Activated CD8-positive, alpha-beta memory T cell treated with anti-CD3 and anti-CD28 coated beads for 1 hour (primary cell): Measurements from ENCODE around the gene TNFRSF11A.

Source experiments
- DNase-seq, 2 donors: peaks; one replicate each; pipeline ENCODE4 v3.0.0-alpha.2; 2020; ENCODE audit warnings: low read depth in 1 of 2; ENCODE audit errors: extremely low read depth in 1 of 2

Gene TNFRSF11A

DNA sequence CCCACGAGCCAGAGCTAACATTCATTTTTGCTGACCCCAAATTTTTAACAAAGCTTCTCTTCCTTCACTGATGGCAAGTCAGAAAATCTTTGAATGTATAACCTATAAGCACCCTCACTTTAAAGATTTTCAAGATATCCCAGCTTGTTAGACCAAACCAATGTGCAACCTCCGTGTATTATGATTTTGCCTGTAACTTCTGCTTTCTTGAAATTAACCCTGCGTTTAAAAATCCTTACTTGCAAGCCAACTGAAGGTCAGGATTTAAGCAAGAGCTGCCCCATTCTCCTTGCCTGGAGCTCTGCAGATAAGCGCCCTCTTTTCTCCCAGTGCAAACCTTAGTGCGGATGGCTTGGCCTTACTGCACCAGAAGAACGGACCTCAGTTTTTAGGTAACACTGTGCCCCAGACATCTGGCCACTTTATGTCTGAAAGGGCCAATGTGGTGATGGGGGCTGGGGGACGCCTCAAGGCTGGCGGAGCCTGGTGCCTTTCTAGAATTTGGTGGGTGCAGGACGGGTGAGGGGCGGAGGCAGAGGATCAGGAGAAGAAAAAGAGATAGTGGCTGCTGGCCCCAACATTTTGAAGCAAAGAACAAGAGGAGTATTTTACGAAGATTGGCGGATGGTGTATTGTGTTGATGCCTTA lies 805 bp upstream of the TNFRSF11A start:
- no peak for DNase-seq

DNA sequence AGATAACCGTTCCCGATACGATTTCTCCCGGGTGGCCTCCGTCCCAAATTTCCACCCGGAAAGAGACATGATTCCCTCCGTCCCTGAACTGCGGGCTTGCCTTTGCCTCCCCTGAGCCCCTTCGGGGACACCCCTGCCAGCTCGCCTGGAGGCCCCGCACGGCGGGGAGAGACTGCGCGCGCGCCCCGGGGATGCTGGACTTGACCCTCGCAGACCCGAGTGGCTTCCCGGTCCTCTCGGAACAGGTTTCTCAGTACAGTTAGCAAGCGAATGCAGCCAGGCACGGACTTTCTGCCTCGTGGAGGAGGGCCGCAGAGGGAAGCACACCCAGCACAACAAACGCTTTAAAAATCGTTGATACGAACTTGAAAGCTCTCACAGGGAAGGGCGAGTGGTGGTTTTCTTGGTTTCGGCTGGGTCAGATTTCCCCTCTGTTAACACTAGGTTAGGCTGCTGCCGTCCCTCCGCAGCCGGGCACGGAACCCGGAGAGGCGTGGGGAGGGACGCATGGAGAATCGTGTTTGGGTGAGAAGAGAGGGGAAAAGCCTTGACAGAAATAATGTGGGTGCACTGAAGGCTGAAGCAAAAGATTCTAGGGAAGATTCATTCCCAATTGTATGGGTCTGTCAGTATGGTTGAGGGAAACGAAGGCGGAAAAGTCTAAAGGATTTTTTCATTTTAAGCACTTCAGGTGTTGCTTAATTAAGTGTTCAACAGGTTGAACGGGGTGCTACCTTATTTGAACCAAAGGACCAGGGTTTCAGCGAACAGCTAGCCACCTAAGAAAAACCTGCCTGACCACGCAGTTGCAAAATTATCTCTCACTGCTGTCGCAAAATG lies 916 bp downstream of the TNFRSF11A start:
- no peak for DNase-seq

DNA sequence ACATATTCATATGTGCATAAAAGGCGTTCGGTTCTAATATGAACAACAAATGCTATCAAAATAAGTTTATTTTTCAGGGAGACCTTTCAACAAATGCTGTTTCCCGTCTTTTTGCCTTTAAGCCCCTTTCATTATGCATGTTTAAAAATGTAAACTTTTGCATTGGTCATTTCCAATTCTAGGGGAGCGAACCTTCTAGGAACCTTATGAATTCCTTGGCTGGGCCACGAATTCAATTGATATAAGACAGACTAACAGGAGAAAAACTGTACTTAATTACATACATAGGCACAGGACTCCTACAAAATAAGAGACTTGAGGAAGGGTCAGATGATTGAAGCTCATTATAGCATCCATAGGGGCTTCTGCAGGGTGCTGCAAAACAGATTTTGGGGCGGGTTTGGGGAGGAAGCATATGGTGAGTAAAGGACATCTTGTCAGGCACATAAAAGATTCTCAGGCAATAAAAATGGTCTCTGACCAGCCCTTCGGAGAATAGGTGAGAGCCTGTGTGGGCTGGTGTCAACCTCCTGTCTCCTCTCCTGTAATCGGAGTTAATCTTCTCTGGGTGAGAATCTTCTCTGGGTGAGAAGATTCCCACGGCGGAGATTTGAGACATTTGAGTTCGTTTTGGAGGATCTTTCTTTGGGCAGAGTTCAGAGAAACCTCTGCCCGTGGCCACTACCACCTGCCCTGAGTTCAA lies 1.7 kb downstream of the TNFRSF11A start:
- no peak for DNase-seq

DNA sequence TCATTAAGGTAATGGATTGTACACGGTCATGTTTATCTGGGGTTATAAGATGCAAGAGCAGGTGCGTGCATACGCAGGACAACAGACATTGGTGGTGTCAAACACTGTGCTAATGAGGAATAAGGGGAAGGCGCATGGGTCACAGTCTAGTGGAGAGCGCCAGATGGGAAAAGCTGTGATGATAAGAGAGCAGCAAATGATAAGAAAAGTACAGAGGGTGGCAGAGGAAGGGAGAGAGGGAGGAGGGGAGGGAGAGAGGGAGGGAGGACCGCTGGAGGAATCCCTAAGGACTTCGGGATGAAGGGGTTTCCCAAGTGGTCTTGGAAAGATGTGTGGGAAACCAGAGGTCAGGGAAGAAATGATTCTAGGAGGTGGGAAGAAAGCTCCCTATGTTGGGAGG lies 2.9 kb downstream of the TNFRSF11A start:
- no peak for DNase-seq

DNA sequence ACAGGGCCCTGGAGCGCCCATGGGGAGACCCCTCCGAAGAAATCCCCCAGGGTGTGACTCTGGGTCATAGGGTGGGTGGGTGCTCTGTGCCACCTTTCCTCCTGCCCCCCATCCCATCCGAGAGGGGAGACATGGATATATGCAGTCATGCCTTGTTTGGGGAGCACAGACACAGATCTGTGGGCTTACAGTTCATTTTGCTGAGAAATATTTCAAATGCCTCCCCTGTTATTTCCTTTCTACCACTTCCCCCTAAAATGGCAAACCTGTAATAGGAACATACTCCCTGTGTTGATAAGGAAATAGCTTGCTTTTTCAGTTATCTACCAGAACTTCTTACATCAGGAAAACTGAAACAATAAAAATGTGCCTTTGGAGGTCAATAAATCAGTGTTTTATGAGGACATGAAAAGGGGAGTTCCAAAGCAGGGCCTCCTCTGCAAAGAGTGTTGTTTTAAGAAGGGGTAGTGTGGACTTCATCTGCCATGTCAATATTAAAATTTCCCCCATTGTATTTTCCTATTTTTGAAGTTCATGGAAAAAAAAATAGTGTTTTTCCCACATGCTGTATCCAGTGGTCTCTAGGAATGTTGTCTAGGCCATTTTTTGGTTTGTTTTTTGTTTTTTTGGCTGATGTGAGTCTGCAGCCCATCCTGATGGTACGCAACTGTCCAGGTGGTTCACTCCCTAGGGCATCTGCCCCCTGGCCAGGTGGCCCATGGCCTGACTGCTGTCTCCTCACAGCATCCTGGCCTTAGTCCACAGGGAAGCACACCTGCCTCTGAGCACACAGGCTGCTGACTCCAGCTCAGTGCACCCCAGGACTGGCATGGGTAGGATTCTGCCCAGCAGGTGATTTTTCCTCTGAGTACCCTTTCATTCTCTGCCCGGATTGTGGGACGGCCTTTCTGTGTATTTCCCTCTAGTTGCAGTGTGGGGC lies 3.7 kb downstream of the TNFRSF11A start:
- no peak for DNase-seq

DNA sequence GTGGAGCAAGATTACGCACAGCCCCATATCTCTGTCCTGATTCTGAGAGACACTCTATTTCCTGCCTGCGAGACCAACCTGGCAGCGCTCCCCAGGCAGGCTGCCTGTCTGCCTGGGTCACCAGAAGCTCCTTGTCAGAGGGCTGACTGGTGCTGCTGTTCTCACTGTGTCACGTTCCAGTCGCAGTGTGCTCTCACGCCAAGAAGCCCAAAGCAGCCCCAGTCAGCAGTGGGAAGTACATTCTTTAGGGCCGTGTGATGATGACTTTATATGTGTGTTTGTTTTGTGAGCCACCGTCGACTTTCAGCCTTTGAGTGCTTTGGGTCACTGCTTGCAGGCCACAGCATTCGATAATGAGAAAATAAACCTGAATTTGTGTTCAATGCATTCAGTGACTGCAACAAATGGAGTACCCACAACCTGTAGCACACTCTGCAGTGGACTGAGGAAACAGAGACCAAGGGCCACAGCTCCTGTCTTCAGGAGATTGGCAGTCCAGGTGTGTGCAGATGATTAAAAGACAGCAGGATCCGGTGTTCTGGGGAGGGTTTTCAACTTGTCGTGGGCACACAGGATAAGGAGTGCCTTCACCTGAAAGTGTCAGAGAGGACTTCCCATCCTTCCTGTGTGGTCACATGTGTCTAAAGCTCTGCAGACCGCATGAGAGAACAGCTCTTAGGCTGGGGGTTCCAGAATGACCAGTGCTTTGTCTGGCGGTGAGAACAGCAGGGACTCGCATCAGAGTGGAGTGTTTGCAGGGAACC lies 4.8 kb downstream of the TNFRSF11A start:
- no peak for DNase-seq

DNA sequence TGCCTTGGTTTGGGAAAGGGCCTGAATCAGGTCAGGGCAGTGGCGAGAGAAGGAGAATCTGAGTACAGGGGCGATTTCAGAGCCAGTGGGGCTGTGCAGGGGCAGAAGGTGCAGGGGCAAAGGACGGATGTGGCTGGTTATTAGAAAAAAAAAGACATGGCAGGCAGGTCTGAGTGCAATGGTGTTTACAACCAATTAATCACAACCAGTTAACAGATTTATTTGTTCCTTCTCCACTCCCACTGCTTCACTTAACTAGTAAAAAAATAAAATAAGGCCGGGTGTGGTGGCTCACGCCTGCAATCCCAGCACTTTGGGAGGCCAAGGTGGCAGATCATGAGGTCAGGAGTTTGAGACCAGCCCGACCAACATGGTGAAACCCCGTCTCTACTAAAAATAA lies 5.5 kb downstream of the TNFRSF11A start:
- DNase-seq: no peak

DNA sequence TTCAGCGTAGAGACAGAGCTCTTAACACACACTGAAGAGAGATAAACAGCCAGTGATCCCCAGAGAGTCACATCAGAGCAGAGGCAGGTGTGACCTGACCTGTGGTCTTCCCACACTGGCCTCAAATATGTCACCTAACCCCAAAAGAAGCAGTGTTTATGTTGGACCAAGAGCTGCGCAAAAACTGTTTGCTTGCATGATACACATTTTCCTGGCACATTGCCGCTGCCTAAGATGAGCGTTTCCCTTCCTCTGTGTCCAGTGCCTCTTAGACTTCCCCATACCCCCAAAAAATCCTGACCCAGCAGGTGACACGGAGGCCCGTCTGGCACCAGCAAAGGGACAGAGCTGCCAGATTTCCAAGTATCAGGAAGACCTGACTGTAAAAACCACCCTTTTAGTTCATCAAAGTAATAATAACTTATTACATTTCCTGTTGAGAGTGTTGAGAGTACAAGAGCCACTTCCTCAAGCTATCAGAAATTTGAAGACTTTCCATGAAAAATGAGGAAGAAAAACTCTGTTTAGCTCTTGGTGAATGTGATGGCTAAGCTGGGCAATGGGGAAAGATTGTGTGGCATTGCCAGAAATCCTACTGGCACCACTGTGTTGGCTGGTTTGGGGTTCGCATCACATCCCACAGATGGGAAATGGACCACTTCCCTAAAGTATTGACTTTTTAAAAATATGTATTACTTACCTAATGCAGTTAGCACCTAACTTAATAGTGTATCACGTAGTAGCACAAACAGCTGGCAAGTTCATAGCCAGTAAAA lies 6.7 kb downstream of the TNFRSF11A start:
- no peak for DNase-seq

DNA sequence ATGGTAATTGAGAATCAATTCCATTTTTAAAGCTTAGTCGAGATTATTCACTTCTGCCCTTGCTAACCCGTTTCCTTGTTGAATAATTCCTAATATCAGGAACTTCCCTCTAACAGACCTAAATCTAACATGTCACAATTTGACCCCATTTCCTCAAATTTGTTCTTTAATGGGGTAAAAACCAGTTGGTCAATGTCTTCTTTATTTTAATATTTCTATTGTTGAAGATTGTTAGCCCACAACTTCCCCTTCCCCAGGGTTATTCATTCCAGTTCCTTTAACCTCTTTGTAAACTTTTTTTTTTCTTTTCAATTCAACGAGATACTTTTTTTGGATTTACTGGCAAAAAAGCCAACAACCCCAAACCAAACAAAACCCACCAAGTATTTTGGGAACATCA lies 7.3 kb downstream of the TNFRSF11A start:
- no peak for DNase-seq

DNA sequence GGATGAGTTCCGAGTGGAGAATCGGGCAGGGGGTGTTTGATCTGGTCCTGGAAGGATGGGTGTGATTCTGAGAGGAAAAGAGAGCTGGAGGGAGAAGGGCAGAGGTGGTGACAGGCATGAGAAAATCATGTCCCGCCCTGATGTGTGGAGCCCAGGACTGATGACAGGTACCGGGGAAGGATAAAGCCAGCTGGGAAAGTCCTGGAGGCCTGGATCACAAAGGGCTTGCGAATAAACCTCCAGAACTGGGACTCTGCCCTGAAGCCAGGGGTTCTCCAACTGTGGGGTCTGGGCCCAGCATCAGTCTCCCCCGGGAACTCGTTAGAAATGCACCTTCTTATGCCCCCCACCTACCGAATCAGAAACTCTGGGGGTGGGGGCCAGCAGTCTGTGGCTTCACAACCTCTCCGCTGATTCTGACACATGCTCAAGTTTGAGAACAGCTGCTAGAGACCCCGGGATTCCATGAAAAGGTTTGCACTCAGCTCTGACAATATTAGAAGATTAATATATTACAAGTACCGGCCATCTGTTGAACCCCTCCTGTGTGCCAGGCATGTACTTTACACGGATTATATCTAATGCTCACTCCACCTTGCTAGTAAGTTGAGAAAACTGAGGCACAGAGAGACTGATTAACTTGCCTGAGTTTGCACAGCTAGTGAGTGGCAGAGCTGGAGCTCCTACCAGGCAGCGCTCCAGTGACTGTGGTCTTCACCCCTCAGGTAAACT lies 8.0 kb downstream of the TNFRSF11A start:
- no peak for DNase-seq

DNA sequence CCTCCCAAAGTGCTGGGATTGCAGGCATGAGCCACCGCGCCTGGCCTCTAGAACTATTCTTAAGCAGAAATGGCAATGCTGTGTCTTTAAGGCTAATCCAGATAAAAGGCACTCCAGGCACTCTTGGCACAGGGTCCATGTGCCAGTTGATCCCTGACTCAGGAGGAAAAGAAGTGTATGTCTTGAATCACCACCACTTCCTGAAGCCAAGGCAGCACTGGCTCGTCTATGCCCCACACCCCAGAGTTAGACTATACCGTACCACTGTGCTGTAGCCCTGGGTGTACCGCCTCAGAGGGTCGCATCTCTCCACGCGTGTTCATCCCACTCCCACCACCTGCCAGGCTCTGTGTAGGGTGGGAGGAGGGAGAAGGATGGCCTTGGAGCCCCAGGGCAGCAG lies 9.0 kb downstream of the TNFRSF11A start:
- DNase-seq: no peak

DNA sequence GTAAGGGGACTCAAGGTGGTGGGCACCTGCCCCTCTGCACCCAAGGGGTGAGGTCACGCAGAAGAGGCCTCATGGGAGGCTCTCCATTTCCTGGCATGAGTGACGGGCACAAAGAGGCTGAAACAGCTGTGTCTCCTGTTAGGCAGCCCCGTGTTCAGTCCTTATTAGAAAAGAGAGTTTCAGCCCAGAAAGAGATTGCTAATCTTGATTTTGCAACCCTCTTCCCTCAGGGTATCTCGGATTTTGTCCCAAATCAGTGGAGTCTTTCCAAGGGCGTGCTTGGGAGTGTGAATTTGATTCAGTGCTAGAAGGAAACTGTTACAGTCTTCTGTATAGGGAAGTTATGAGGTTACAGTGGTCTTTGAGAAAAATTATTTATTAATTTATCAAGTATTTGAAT lies 10.4 kb downstream of the TNFRSF11A start:
- DNase-seq: no peak

DNA sequence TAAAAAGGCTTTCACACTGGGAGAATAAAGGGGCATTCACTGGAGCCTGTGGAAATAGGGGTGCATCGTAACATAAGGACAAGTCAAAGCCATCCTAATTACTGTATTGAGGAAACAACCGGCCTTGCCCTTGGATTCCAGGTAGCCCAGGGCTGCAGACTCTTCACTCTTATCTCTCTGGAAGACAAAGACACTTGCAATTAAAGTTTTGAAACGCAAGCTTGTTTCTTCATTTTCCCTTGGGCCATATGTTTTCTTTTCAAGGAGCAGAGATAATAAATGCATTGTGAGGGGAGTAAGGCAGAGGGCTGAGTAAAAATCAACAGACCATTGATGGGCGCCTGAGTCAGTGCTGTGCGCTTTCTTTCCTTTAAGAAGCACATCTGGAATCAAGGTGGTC lies 11.5 kb downstream of the TNFRSF11A start:
- no peak for DNase-seq

DNA sequence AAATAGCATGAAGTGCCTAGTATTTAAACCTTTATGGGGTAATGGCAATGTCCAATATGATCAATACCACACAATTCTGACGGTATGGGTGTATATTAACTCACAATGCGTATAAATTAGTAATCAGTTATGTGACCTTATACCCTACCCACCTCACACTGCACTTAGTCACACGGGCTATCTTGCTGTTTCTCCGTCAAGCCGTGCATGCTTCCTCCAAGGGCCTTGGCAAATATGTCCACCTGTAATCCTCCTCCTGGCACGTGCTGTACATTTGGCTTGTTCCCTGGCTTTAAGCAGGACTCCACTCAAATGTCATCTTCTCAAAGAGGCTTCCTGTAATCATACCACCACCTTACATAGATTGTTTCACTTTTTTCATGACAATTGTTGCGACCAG lies 12.2 kb downstream of the TNFRSF11A start:
- DNase-seq: no peak

DNA sequence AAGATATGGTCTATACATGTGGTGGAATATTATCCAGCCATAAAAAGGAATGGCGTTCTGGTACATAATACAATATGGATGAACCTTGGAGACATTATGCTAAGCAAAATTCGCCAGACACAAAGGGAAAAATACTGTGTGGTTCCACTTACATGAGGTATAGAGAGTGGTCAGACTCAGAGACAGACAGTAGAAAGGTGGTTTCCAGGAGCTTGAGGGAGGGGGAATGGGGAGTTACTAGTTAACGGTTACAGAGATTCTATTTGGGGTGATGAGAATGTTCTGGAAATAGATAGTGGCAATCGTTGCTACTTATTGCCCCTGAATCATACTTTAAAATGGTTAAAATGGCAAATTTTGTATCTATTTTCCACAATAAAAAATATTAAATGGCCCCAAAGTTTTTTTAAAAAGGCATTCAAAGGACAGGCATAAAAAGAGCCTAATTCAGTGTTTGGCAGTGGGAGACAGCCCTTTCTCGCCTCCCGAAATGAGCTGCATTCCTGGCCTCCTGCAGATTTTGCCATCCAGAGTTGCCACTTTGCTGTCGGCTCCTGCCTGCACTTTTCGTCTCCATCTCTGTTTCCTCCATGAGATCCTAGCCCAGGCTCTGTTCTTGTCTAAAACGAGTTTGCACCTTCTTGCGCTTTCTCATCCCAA lies 13.5 kb downstream of the TNFRSF11A start:
- no peak for DNase-seq

DNA sequence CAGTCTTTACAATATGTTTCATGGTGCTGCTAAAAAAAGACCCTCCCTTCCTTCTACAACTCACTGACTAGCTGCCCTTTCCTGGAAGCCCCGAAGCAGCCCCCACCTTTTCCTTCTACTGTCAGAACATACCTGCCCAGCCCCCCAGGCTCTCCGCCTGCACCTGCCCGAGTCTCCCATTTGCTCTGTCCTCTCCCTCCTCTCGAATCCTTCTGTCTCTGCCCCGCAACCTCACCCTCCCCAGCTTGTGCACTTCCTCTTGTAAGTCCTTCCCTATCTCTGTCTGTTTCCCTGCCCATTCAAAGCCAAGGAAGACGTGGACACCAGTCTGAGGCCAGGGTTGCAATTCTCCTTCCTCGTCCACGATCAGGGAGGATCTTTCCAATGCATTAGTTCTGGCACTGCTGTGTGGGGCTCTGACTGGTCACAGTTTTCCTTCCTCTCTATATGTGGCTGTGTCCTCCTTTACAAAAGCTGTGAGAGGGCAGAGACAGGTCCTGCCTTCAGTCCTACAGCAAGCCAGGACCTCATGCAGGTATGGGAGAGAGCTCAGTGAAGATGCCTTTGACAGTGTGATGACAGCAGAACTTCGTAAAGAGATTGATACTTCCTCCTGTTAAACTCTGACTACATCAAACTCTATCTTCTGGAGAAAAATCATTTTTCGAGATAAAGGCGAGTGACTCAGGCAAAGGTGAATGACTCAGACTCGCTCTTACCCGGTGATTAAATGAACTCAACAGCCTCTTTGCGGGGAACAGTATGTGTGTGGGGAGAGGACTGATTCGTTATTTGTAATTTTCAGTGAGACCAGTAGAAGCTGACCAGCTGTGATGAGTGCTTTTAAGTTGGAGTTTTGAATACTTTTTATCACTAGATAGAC lies 14.2 kb downstream of the TNFRSF11A start:
- DNase-seq: no peak

DNA sequence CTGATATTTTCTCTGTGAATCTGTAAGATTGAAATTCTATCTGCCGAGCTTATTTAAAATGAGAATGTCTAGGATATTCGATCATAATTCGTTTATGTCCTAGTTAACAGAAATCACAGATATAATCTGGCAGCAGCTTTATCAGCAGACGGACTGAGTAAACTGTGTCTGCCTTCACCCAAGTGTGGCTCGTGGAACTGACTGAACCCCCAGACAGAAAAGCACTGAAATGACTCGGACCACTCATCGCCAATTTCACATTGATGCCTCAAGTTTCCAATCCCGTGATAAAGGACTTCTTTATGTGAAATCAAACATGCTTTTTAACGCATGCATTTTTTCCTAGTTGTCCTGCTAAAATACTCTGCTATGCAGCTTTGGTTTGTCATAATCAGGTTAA lies 15.9 kb downstream of the TNFRSF11A start:
- DNase-seq: no peak
